Activated naive CD8-positive, alpha-beta T cell treated with anti-CD3 and anti-CD28 coated beads, Interleukin-2, amount 50 U/mL, for 24 hours (primary cell): ENCODE measurements around the gene DLX3.

Experiments
- ATAC-seq: fragments of 150-1000 bp; cut with Tn5 transposase; one replicate; pipeline ENCODE4 v1.10.0; 2021
- DNase-seq: peaks from one replicate; pipeline ENCODE4 v3.0.0; 2021
- H3K27ac Mint-ChIP-seq: one replicate; pipeline ENCODE4 v1.8.0; 2021; ENCODE audit warnings: mild to moderate bottlenecking, mixed read lengths
- H3K27me3 Mint-ChIP-seq: one replicate; pipeline ENCODE4 v1.8.0; 2021; ENCODE audit warnings: mixed read lengths
- H3K36me3 Mint-ChIP-seq: one replicate; pipeline ENCODE4 v1.8.0; 2021; ENCODE audit warnings: low read depth, mixed read lengths
- H3K4me1 Mint-ChIP-seq: one replicate; pipeline ENCODE4 v1.8.0; 2021; ENCODE audit warnings: mixed read lengths
- H3K4me3 Mint-ChIP-seq: one replicate; pipeline ENCODE4 v1.8.0; 2021; ENCODE audit warnings: mild to moderate bottlenecking, moderate library complexity, mixed read lengths
- H3K9me3 Mint-ChIP-seq: one replicate; pipeline ENCODE4 v1.8.0; 2021; ENCODE audit warnings: mixed read lengths

The DLX3 gene

DNA sequence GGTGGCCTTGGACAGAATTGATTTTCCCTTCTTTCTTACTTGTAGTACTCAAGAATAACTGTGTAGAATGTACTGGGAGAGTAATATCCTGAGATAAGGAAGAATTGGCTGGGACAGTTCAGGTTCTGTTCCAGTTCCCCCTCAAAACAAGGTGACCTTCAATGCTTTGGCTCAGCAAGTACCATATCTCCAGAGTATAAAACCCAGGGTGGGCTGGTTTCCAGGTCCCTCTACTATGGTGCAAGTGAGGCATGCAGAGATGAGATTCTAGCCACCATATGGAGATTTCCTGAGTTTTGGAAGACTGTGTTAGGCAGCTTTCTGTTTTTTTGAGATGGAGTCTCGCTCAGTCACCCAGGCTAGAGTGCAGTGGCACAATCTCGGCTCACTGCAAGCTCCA, 18.1 kb upstream of the DLX3 start:
- peaks cover 2% of the 10 kb centered on the region for H3K36me3 Mint-ChIP-seq
- no peak for DNase-seq
- no peaks in the 10 kb centered on the region for H3K4me1 Mint-ChIP-seq
- H3K27ac Mint-ChIP-seq = no peak overlapping the region
- H3K9me3 Mint-ChIP-seq = peaks cover 42% of the 10 kb centered on the region
- H3K27me3 Mint-ChIP-seq = peaks cover 40% of the 10 kb centered on the region
- no peak for ATAC-seq
- H3K4me3 Mint-ChIP-seq = no peak overlapping the region

DNA sequence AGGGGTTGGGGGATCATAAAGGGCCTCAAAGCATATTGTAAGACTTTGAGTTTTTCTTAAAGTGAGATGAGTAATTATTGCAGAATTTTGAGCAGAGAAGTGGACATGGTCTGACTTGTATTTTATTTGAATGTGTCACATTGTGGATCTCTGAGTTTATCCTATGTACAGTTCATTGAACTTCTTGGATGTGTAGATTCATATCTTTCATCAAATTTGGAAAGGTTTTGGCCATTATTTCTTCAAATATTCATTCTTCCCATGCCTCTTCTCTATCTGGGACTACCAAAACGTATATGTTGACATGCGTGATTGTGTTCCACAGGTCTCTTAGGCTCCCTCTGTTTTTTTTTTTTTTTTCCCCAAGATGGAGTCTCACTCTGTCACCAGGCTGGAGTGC, 14.3 kb upstream of the DLX3 start:
- peaks cover 34% of the 10 kb centered on the region for H3K9me3 Mint-ChIP-seq
- H3K36me3 Mint-ChIP-seq = no peaks in the 10 kb centered on the region
- ATAC-seq (no peak), DNase-seq (no peak)
- H3K27ac Mint-ChIP-seq = no peak overlapping the region
- no peak overlapping the region for H3K4me3 Mint-ChIP-seq
- peaks cover 45% of the 10 kb centered on the region for H3K27me3 Mint-ChIP-seq
- H3K4me1 Mint-ChIP-seq = no peaks in the 10 kb centered on the region

DNA sequence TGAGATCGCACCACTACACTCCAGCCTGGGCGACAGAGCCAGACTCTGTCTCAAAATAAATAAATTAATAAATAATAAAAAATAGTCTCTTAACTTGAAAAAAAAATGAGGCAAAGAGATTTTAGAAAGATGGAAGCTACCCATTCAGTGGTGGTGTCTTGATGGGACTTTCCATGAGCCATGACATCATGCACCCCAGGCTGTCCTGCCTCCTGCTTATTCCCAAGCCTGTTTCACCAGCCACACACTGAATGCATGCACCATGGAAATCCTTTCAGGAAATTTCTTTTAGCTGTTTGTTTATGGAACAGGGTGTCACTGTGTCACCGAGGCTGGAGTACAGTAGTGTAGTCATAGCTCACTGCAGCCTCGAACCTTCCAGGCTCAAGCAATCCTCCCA, 8.9 kb upstream of the DLX3 start:
- no peaks in the 10 kb centered on the region for H3K4me1 Mint-ChIP-seq
- ATAC-seq (no peak), DNase-seq (no peak)
- H3K9me3 Mint-ChIP-seq = peaks cover 3% of the 10 kb centered on the region
- no peak overlapping the region for H3K27ac Mint-ChIP-seq
- no peaks in the 10 kb centered on the region for H3K36me3 Mint-ChIP-seq
- H3K4me3 Mint-ChIP-seq = no peak overlapping the region
- peaks cover 51% of the 10 kb centered on the region for H3K27me3 Mint-ChIP-seq

DNA sequence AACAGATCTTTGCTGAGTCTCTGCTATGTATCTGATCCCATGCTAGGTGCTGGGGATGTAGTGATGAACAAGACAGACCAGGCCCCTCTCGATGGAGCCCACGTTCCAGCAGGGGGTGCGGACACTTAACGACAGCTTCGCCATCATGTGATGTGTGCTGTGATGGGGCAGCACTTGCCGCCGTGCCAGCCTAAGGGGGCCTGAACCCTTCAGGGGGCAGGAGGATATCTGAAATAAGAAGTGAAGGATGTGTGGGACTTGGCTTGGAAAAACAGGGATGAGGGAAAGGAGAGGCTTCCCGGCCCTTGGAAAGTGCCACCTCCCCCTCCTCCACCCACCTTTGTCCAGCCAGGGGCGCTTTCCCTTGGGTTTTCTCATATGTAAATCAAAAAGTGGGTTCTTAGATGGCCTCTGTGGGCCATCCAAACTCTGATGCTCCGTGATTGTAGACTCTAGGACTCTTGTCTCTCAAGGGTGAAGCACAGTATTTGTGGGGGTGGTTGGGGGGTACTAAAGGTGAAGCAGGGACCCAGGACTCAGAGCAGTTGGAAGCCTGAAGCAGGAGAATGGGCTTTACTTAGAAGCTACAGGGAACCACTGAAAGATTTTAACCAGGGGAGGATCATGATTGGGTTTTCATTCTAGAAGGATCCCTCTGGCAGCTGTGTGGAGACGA, 4.0 kb upstream of the DLX3 start:
- Mint-ChIP-seq H3K27ac (no peak overlapping the region), H3K4me1 (peaks cover 15% of the 10 kb centered on the region), H3K27me3 (peaks cover 75% of the 10 kb centered on the region), H3K36me3 (no peaks in the 10 kb centered on the region), H3K9me3 (no peaks in the 10 kb centered on the region), H3K4me3 (no peak overlapping the region)
- ATAC-seq (no peak), DNase-seq (no peak)

DNA sequence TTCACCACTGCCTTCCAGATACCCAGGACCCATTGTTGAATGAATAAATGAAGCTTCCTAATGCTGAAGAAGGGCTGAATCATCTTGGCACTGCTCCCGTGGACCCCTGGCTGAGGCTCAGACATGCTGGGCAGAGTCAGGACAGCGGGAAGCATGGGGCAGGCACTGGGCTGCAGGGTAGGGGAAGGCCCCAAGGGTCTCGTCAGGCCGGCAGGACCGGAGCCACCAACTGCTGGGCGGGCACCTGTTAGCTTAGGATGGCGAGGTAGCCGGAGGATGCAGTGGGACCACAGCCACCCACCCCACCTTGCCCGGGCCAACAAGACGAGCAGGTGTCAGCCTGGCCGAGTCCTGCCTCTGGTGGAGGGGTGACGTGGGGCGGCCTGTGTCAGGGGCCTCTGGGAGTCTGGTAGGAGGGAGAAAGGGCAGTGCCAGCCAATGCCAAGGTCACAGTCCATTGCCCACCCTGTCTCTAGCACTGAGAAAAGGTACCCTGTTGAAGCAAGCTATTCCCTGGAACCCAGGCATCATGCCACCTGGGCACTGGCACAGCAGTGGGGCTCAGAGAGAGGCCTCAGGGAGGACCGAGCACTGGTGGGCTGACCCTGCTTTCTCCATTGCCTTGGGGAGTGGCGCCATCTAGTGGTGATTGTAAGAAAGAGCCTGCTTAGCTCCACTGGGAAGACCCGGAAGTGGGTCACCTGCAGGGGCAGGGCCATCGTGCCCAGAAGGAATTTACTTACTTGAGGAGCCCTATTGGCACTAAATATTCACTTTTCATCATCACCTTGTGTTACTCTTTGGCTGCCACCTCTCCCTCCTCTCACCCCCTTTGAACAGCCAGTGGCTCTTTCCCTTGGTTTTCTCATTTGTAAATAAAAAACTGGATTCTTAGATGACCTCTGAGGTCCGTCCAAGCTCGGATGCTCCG, 3.0 kb upstream of the DLX3 start:
- Mint-ChIP-seq H3K4me3 (no peak overlapping the region), H3K9me3 (no peaks in the 10 kb centered on the region), H3K27me3 (peaks cover 75% of the 10 kb centered on the region), H3K4me1 (peaks cover 18% of the 10 kb centered on the region), H3K36me3 (no peaks in the 10 kb centered on the region), H3K27ac (no peak overlapping the region)
- DNase-seq (peak; percentile 86), ATAC-seq (peak; percentile 82)

DNA sequence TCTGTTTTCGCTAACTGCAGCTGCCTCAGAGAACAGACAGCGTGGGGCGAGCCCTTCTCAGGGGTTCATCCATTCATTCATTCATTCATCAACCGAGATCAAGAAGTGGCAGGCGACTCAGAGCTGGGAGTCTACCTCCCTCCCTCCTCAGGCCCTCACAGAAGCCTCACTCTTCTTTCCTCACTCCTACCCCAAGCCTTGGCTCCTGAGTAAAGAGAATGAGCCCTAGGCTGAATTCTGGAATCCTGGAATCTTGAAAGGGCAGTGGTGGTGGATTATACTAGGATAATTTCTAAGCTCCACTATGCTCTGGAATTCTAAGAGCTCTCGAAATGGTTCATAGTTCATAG, 2.3 kb upstream of the DLX3 start:
- ATAC-seq (no peak), DNase-seq (no peak)
- no peak overlapping the region for H3K4me3 Mint-ChIP-seq
- peaks cover 20% of the 10 kb centered on the region for H3K4me1 Mint-ChIP-seq
- H3K9me3 Mint-ChIP-seq = no peaks in the 10 kb centered on the region
- peaks cover 73% of the 10 kb centered on the region for H3K27me3 Mint-ChIP-seq
- no peaks in the 10 kb centered on the region for H3K36me3 Mint-ChIP-seq
- no peak overlapping the region for H3K27ac Mint-ChIP-seq

DNA sequence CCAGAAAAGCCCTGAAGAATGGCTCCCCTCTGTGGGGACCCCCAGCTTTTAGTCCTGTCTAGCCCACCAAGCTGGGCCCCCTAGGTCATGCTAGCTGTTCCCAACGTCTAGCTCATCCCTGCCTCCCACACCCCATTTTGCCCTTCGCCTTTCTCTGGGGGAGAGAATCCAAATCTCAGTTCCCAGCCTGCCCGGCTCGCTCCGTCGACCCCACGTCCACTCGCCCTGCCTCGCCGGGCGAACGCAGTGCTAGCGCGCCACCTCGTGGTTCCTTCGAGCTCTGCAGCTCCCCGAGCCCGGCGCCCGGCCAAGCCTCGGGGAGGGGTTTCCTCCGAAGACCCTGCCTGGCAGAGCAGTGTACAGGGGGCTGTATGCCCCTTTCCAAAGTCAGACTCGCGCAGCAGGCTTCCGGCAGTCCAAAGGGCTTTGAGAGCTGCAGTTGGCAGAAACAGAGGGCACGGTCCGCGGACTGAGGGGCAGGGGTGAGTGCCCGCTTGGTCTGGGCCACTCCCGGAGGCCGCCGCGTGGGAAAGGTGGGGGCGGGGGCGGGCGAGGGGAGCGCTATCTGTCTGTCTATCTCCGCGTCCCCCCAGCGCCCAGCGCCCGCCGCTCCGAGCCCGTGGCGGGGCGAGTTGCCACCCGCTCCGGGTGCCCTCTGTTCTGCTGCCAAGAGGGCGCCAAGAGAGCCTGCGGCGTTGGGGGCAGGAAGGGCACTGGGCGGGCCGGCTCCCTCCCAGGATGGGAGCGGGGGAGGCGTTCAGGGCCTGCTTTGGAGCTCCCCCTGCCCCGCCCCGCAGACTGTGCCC, 1.7 kb upstream of the DLX3 start:
- ATAC-seq (peak; percentile 31), DNase-seq (peak; percentile 79)
- Mint-ChIP-seq H3K36me3 (no peaks in the 10 kb centered on the region), H3K4me1 (peaks cover 20% of the 10 kb centered on the region), H3K4me3 (peak overlapping the region; percentile 12), H3K27me3 (peaks cover 72% of the 10 kb centered on the region), H3K9me3 (no peaks in the 10 kb centered on the region), H3K27ac (no peak overlapping the region)

DNA sequence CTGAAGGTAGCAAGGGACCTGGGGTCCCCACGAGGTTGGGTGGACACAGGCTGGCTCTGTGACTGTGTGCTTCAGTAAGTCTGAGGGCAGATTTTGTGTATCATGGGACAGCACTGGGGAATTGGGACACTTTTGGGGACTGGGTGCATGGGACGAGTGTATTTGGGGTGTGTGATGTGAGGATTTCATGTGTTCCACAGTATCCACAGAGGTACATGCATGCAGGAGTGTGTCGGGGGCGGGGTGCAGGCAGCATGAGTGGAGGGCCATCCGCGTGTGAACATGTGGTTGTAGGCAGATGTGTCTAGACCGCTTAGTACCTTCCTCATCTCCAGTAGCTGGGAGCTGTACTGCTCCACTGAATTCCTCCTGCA, 1.1 kb upstream of the DLX3 start:
- Mint-ChIP-seq H3K36me3 (no peaks in the 10 kb centered on the region), H3K4me1 (peaks cover 20% of the 10 kb centered on the region), H3K27ac (no peak overlapping the region), H3K4me3 (no peak overlapping the region), H3K27me3 (peaks cover 68% of the 10 kb centered on the region), H3K9me3 (no peaks in the 10 kb centered on the region)
- DNase-seq (no peak), ATAC-seq (no peak)

DNA sequence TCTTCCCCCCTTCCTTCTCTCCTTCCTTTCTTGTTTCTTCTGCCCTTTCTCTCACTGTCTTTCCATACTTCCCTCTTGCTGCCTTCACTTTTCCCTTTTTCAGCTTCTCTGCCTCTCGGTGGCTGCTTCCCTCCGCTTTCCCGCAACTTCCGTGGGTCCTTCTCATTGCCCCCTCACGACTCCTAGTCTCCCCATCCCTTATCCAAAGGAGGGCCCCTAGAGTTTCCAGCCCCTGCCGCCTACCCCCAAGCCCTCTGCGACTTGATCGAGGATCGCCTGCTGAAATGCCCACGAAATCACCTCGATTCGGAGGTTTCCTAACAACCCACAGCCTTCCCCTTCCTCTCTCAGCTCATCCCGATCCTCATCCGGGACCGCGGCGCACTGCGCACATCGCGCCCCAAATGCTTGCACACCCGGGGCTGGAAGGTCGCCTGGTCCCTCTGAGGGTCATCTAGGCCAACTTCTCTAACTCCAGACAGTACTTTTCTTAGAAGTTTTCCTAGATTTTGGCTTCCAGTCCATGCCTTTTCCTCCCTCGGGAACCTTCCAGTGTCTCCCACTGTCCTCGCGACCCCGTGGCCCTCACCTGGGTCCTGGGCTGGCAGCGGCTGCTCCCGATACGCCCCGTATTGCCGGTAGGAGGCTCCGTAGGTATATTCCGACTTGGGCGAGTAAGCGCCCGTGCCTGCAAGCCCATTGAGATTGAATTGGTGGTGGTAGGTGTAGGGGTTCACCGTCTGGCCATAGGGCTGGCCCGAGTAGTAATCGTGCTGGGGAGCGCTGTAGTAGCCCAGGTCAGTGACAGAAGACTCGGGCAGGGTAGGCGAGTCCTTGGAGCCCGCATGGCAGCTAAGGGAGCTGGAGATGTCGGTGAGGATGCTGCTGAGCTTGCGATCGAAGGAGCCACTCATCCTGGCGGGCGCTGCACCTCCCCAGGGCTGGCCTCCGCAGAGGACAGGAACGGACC, 654 bp downstream of the DLX3 start:
- Mint-ChIP-seq H3K4me1 (peaks cover 20% of the 10 kb centered on the region), H3K9me3 (no peaks in the 10 kb centered on the region), H3K4me3 (peak overlapping the region; percentile 78), H3K27me3 (peaks cover 60% of the 10 kb centered on the region), H3K27ac (peak overlapping the region; percentile 37), H3K36me3 (no peaks in the 10 kb centered on the region)
- DNase-seq (no peak), ATAC-seq (peak; percentile 1)

DNA sequence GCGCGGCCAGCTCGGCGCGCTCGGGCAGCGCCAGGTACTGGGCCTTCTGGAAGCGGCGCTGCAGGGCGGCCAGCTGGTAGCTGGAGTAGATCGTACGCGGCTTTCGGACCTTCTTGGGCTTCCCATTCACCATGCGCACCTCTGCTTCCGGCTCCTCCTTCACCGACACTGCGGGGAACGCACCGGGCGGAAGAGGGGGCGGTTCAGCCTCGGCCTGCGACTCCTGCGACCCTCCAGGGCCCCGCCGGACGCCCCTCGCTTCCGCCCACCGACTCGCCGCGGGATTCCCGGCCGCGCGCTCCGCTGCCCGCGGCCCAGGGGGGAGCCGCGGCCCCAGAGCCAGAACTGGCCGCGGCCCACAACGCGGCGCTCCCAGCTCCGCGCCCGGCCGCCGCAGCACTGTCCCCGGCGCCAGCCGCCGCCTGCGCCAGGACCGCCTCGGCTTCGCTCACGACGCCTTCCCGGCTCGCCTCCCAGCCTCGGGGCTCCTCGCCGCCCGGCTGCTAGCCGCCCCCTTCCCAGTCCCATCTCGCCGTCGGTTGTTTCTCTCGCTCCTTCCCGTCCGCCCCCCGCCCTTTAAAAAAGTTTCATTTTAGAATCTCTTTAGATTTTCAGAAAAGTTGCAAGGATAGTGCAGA, 1.5 kb downstream of the DLX3 start:
- no peaks in the 10 kb centered on the region for H3K9me3 Mint-ChIP-seq
- no peak for DNase-seq
- ATAC-seq = peak; percentile 11
- peak overlapping the region; percentile 78 for H3K4me3 Mint-ChIP-seq
- H3K27me3 Mint-ChIP-seq = peaks cover 58% of the 10 kb centered on the region
- H3K4me1 Mint-ChIP-seq = peaks cover 20% of the 10 kb centered on the region
- H3K36me3 Mint-ChIP-seq = no peaks in the 10 kb centered on the region
- H3K27ac Mint-ChIP-seq = no peak overlapping the region

DNA sequence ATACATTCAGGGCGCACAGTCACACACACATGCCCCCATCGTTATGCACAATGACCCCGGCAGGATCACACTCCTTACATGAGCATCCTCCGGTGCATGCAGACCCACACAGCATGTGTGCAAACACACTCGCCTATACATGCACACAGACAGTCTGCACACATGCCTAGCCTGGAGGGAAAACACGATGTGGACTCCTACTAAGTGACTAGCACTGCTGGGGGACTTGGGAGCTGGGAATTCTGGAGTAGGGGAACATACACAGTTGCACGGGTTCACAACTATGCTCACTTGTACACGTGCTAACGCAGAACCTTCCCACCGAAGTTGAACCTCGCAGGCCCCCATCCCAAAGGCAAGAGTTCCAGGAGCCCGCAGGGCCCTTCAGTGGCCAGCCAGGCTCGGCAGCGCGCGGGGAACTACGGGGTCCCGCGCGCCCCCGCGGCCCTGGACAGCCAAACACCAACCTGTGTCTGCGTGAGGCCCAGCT, 2.0 kb downstream of the DLX3 start:
- Mint-ChIP-seq H3K27me3 (peaks cover 58% of the 10 kb centered on the region), H3K4me3 (peak overlapping the region; percentile 47), H3K36me3 (no peaks in the 10 kb centered on the region), H3K27ac (no peak overlapping the region), H3K4me1 (peaks cover 20% of the 10 kb centered on the region), H3K9me3 (no peaks in the 10 kb centered on the region)
- no peak for DNase-seq
- no peak for ATAC-seq

DNA sequence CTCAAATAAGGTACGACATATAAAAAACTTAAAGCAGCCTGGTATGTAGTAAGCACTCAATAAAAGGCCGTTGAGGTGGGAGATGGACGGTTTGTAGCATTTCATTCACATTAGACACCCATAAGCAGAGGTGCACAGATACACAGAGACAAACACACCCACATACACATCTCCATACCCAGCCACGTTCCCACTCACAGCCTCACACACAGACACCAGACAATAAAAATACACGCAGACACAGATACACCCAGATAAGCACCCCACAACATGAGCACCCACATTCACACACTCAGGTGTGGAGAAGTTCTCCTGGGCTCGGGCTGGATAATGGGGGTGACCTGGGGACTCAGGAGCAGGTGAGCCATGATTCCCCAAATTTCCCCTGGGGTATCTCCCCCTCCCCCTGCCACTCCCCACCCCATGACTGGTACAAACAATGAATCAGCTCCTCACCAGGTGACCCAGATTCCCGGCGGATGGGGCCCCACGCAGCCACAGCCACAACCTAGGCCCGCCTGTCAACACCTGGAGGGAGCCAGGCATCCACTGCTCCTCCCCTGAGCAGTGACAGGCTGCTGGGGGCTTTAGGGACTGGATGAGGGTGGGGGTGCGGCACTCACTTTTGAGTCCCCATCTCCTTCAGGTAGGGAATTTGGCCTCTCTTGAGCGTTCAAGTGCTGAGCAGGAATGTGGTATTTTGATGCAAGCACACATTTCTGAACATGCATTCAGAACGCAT, 2.7 kb downstream of the DLX3 start:
- Mint-ChIP-seq H3K36me3 (no peaks in the 10 kb centered on the region), H3K9me3 (no peaks in the 10 kb centered on the region), H3K4me3 (peak overlapping the region; percentile 0), H3K27ac (no peak overlapping the region), H3K4me1 (peaks cover 20% of the 10 kb centered on the region), H3K27me3 (peaks cover 62% of the 10 kb centered on the region)
- DNase-seq (no peak), ATAC-seq (no peak)

DNA sequence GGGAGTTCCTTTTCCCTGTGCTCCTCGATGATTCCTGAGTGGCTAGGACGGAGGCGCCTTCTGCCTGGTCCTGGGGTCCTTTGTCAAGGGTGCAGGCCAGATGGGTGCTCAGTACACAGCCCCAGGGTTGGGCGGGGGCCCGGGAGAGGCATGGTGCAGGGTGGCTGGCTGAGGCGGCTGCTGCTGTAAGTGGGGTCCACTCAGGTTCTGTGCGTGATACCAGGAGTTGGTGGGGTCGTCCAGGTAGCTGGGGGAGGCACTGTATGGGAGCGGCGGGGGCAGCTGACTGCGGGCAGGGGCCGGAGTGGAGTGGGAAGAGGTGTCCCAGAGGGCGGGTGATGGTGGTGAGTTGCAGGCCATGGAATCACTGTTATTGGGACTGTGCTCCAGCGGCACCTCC, 3.6 kb downstream of the DLX3 start:
- Mint-ChIP-seq H3K4me3 (no peak overlapping the region), H3K36me3 (no peaks in the 10 kb centered on the region), H3K4me1 (peaks cover 19% of the 10 kb centered on the region), H3K9me3 (no peaks in the 10 kb centered on the region), H3K27ac (no peak overlapping the region), H3K27me3 (peaks cover 66% of the 10 kb centered on the region)
- ATAC-seq = no peak
- DNase-seq = no peak
